HG02884 (cell line): ENCODE measurements around the gene USP33.
"Not testable (repeated sequence)": the region's sequence is repeated elsewhere in the genome, so short reads cannot be mapped to it uniquely, and the experiment has no call there.

Experiments
- ATAC-seq: cut with Tn5 transposase; IDR thresholded peaks from one replicate; pipeline ENCODE4 v1.9.1; 2021; ENCODE audit warnings: mild to moderate bottlenecking, moderate library complexity; ENCODE audit not compliant: unreplicated experiment

Gene USP33

GRCh38 chr1:77741316-77741715 is 18.3 kb downstream of the USP33 start:
- no peak for ATAC-seq

- no peak for ATAC-seq
Measured at GRCh38 chr1:77739235-77739634, 20.4 kb downstream of the USP33 start.

DNA sequence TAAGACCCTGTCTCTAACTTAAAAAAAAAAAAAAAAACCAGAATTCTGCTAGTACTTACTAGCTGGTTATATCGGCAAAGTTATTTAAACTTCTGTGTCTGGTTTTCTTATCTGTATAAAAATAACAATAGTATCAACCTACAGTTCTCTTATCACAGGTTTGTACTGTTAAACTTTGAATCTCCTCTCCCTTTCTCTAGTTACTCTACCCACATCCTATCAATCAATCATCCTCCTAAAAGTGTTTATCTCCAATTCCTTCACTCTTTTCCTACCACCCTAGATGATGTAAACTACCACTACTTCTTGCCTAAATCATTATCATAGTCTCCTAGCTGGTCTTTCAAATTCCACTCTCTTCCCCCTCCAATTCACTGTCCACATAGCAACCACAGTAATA is 27.6 kb downstream of the USP33 start:
- ATAC-seq, result no peak

GRCh38 chr1:77725706-77726105 is 33.9 kb downstream of the USP33 start:
- no peak for ATAC-seq

- no peak for ATAC-seq
Measured at GRCh38 chr1:77718181-77718580, 41.5 kb downstream of the USP33 start.

- ATAC-seq, result no peak
Measured at GRCh38 chr1:77716065-77716464, 43.6 kb downstream of the USP33 start.

- no peak for ATAC-seq
Measured at GRCh38 chr1:77709727-77710126, 49.9 kb downstream of the USP33 start.

GRCh38 chr1:77706321-77706720 is 53.3 kb downstream of the USP33 start:
- ATAC-seq, result no peak

DNA sequence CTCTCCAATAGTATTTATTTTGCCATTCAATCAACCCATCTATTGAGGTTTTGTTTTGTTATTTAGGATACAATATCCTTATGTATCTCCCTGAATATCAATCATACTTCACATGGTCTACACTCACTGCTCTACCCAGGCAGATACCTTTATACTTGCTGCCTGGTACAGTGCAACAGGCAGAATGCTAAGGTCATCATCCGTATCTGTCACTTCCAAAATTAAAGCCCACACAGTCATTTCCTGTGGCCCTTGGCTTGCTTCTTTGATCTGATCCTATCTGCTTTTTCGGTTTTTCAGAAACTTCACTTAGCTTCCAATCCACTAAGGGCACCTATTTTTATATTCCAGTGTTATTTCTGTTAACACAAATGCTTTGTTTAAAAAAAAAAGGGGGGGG is 54.9 kb downstream of the USP33 start:
- ATAC-seq, result no peak

DNA sequence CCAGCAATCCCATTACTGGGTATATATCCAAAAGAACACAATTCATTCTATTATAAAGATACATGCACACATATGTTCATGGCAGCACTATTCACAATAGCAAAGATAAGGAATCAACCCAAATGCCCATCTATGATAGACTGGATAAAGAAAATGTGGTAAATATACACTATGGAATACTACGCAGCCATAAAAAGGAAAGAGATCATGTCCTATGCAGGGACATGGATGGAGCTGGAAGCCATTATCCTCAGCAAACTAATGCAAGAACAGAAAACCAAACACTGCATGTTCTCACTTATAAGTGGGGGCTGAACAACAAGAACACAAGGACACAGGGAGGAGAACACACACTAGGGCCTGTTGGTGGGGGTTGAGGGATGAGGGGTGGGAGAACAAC is 60.0 kb downstream of the USP33 start:
- not testable (repeated sequence) for ATAC-seq

DNA sequence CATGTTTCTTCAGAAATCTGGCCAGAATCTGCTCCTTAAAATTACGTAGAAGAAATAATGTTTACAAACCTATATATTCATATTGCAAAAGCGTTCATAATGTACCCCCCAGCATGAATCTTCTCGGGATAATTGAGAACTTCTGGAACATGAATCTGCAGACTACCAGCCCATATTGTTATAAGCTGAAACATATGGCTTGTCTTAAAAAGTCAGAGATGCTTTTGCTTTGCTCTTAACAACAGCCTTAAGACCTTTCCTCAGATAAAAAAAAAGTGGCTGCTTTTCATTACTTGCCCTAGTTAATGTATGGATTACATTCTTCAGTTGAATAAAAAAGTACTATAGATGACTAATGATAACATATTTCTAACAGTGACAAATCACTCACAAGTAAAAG is 62.2 kb downstream of the USP33 start:
- ATAC-seq, result no peak

GRCh38 chr1:77688939-77689338 is 70.7 kb downstream of the USP33 start:
- peak; percentile 63 for ATAC-seq

GRCh38 chr1:77687519-77687906 is 72.1 kb downstream of the USP33 start:
- ATAC-seq, result no peak

DNA sequence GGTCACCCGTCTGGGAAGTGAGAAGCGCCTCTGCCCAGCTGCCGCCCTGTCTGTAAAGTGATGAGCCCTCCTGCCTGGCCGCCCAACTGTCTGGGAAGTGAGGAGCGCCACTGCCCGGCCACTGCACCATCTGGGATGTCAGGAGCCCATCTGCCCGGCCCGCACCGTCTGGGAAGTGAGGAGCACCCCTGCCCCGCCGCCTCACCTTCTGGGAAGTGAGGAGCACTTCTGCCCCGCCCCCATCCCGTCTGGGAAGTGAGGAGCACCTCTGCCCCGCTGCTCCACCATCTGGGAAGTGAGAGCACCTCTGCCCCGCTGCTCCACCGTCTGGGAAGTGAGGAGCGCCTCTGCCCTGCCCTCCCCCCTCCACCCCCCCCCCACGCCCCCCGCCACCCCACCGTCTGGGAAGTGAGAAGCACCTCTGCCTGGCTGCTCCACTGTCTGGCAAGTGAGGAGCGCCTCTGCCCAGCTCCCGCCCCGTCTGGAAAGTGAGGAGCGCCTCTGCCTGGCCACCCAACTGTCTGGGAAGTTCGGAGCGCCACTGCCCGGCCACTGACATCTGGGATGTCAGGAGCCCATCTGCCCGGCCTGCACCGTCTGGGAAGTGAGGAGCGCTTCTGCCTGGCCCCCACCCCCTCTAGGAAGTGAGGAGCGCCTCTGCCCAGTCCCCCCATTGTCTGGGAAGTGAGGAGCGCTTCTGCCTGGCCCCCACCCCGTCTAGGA is 72.7 kb downstream of the USP33 start:
- ATAC-seq, result no peak

- peak; percentile 67 for ATAC-seq
Measured at GRCh38 chr1:77683160-77684148, 76.2 kb downstream of the USP33 start.

- ATAC-seq, result peak; percentile 59
Measured at GRCh38 chr1:77682460-77683159, 77.0 kb downstream of the USP33 start, which contains the start of gene ZZZ3. ZZZ3 (minus strand) TSS chr1:77682658; CDS start chr1:77633354, 49,304 bp downstream.

GRCh38 chr1:77680173-77680572 is 79.5 kb downstream of the USP33 start:
- ATAC-seq, result no peak

- no peak for ATAC-seq
Measured at GRCh38 chr1:77678660-77679610, 80.7 kb downstream of the USP33 start.

GRCh38 chr1:77674807-77675206 is 84.8 kb downstream of the USP33 start:
- ATAC-seq, result not testable (repeated sequence)

DNA sequence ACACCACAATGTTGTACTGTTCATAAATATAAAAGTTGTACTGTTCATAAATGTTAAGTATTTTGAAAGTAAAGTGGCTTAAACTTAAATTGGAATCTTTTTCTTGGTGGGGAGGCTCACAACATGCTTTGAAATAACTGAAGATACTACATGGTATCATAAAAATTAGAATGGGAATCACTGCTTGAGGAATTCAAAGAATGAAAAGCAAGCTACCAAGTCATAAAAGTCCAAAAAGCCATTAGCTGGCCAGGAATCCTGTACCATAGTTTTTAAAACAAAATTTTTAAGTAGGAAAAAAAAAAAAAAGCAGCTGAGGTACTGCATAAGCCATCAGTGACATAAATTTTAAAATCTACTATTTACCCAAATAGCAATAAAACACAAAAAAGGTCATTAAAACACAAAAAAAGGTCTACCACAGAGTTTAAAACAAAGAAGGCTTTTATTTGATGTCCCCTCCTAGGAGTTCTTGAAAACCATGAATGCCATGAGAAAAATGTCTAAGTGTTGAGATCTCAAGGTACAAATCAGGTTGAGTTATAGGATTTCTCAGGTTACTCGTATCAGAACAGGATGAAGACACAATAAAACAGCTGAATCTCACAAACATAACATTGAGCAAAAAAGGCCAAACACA is 85.8 kb downstream of the USP33 start:
- ATAC-seq, result no peak
